ENCODE measurements around the gene SLF2. TPM values are rescaled to one million over a fixed set of nuclear protein-coding genes. Genes with fewer than 3 reads are reported as not detected.

SLF2 gene
- total and polyA plus RNA-seq, 2 of the 13 experiments (the other 11 are each of a cell fraction or from before 2014, with no cell fraction given), result 12.2 to 48.1 TPM

DNA sequence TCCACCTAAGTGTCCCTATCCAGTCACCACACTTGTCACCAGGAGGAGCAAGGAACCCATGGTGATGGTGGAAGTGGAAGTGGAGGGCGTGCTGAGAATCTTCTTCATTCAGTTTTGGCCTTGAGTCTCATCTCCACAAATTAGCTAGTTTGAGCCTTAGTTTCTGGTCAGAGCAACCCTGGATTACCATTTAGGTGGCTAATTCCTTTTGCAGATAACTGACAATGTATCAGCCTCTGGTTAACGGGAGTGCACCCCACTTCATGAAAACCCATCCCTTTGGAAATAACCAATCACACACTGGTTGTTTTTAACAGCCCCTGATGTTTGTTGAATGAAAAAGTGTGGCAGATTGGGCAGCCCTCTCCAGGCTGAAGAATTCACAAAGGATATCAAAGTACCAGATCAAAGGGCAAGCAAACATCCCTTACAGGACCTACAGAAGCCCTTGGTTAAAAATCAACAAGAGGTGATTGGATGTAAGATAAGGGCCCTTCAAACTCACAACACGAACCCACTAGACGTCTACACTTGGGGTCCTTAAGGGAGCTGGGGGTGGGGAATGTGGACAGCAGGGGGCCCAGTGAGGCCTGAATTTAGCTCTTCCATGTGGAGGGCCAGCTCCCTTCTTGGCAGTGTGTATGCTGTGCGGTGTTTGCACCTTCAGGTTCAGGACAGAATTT lies 37.1 kb upstream of the SLF2 start:
- Histone ChIP-seq H3K4me3 (replicated peaks in 1 of 3; ENCODE audit: insufficient read depth in 1 of 3, low read depth in 2 of 3, low read length in 3 of 3) (peak overlapping the region; percentile 13 to 59 (median 48); a peak in 4 of 6 replicates), H3K36me3 (replicated peaks in 1 of 2; ENCODE audit: control insufficient read depth in 1 of 2, insufficient read depth in 2 of 2, low read length in 2 of 2) (no peaks in the 10 kb centered on the region), H3K9ac (ENCODE audit: insufficient read depth, low read depth, low read length) (no peak overlapping the region; the same call in 1 of the 2 replicates), H3K4me1 (ENCODE audit: insufficient read depth, low read length) (peaks cover 83% of the 10 kb centered on the region), H3K27me3 (ENCODE audit: control insufficient read depth in 1 of 2, insufficient read depth in 2 of 2, low read length in 2 of 2) (peaks cover 2 to 4% of the 10 kb centered on the region in 2 experiments; a peak in 1 of 5 replicates), H3K4me2 (ENCODE audit: low read depth, low read length) (peak overlapping the region; percentile 67), H4K20me1 (ENCODE audit: insufficient read depth, low read length) (no peaks in the 10 kb centered on the region), H3K27ac (ENCODE audit: extremely low read length, insufficient read depth, low read length) (peak overlapping the region; percentile 49), H3K79me2 (ENCODE audit: insufficient read depth, low read length) (no peaks in the 10 kb centered on the region), H3K9me3 (ENCODE audit: low read length) (no peaks in the 10 kb centered on the region), H2AFZ (ENCODE audit: low read length) (no peak overlapping the region)
- FAIRE-seq (peak; percentile 93), ATAC-seq (peak; percentile 39), DNase-seq (ENCODE audit: low spot score) (peak; percentile 89)
- in situ Hi-C loops (cut with HindIII; ENCODE audit: extremely low pct_ligation_motif_present, low pct_unique_long_range_greater_than_20kb), result loop anchor here (5.0 to 25.0 kb wide), 3 partner anchors 203 to 538 kb away; partner anchors contain the start of genes PKD2L1 and SCD
- ChIA-PET CTCF (ENCODE audit: low intra/inter-chr PET ratio, low total read pairs) (interaction anchor here (0.8 kb wide), 1 partner anchor 313 kb away, joined by 3 read pairs; no protein-coding TSS in a partner anchor), POLR2A (interaction anchor here (0.9 to 1.5 kb wide), 3 partner anchors 123 to 341 kb away, joined by 3 to 4 read pairs (median 3); partner anchors contain the start of gene HIF1AN)
- 14% methylated on average over 5 of the region's 5 CpGs for WGBS (ENCODE audit: low lambda C conversion rate)
- intact Hi-C loops (cut with micrococcal nuclease; ENCODE audit: unreplicated experiment), result loop anchor here (5.0 kb wide), 3 partner anchors 48 to 137 kb away; no protein-coding TSS in a partner anchor
- BruUV-seq (replicated peaks), result no TSS peak
- TF ChIP-seq BCL6 (CRISPR knock-in tag; IDR thresholded peaks at IDR 0.05), result peak; percentile 29; the same call in 1 of the 2 replicates
- no peak for TF ChIP-seq SIN3A (IDR thresholded peaks at IDR 0.05; ENCODE audit: borderline replicate concordance, low read depth, low read length)
- no peak for TF ChIP-seq GTF3A (CRISPR knock-in tag; conservative IDR thresholded peaks at IDR 0.05)
- no peak for TF ChIP-seq CENPX (CRISPR knock-in tag; IDR thresholded peaks at IDR 0.05)
- peak; percentile 100 for TF ChIP-seq ZNF3 (CRISPR knock-in tag; IDR thresholded peaks at IDR 0.05)
- TF ChIP-seq ZNF878 (CRISPR knock-in tag; IDR thresholded peaks at IDR 0.05), result peak; percentile 85
- TF ChIP-seq SP4 (CRISPR knock-in tag; IDR thresholded peaks at IDR 0.05), result peak; percentile 48; the same call in 1 of the 2 replicates
- TF ChIP-seq, protein P1, sequence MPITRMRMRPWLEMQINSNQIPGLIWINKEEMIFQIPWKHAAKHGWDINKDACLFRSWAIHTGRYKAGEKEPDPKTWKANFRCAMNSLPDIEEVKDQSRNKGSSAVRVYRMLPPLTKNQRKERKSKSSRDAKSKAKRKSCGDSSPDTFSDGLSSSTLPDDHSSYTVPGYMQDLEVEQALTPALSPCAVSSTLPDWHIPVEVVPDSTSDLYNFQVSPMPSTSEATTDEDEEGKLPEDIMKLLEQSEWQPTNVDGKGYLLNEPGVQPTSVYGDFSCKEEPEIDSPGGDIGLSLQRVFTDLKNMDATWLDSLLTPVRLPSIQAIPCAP (CRISPR knock-in tag; IDR thresholded peaks at IDR 0.05; ENCODE audit: low read depth), result no peak
- peak; percentile 6 for TF ChIP-seq TEAD3 (CRISPR knock-in tag; optimal IDR thresholded peaks at IDR 0.05; ENCODE audit: borderline replicate concordance)
- peak; percentile 93 for TF ChIP-seq HNF4A (CRISPR knock-in tag; IDR thresholded peaks at IDR 0.05)
- 0 out of 2 replicates have a peak, but pooled peaks have one; percentile 74 for TF ChIP-seq ZNF136 (CRISPR knock-in tag; IDR thresholded peaks at IDR 0.05; ENCODE audit: low read depth)
- TF ChIP-seq ZNF343 (CRISPR knock-in tag; IDR thresholded peaks at IDR 0.05), result no peak
- TF ChIP-seq, protein P2, sequence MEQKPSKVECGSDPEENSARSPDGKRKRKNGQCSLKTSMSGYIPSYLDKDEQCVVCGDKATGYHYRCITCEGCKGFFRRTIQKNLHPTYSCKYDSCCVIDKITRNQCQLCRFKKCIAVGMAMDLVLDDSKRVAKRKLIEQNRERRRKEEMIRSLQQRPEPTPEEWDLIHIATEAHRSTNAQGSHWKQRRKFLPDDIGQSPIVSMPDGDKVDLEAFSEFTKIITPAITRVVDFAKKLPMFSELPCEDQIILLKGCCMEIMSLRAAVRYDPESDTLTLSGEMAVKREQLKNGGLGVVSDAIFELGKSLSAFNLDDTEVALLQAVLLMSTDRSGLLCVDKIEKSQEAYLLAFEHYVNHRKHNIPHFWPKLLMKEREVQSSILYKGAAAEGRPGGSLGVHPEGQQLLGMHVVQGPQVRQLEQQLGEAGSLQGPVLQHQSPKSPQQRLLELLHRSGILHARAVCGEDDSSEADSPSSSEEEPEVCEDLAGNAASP (CRISPR knock-in tag; IDR thresholded peaks at IDR 0.05; ENCODE audit: borderline replicate concordance), result peak; percentile 66; the same call in 1 of the 2 replicates
- TF ChIP-seq HMG20A (CRISPR knock-in tag; IDR thresholded peaks at IDR 0.05; ENCODE audit: borderline replicate concordance), result peak; percentile 81; the same call in 1 of the 2 replicates
- TF ChIP-seq SOX13 (IDR thresholded peaks at IDR 0.05), result no peak
- peak in 1 of 2 experiments; percentile 80; a peak in 2 of 4 replicates for TF ChIP-seq SOX13 (CRISPR knock-in tag; conservative IDR thresholded peaks at IDR 0.05 in 1 of 2, IDR thresholded peaks at IDR 0.05 in 1 of 2)
- TF ChIP-seq PPARG (CRISPR knock-in tag; conservative IDR thresholded peaks at IDR 0.05), result peak; percentile 80
- no peak for TF ChIP-seq RARG (CRISPR knock-in tag; IDR thresholded peaks at IDR 0.05; ENCODE audit: low read depth)
- TF ChIP-seq ZNF264 (CRISPR knock-in tag; IDR thresholded peaks at IDR 0.05), result peak; percentile 66; the same call in 1 of the 2 replicates
- 0 out of 2 replicates have a peak, but pooled peaks have one; percentile 25 for TF ChIP-seq CREB1 (IDR thresholded peaks at IDR 0.05)
- TF ChIP-seq CREB1 (CRISPR knock-in tag; IDR thresholded peaks at IDR 0.05), result no peak; the same call in 1 of the 2 replicates
- TF ChIP-seq RBM39 (IDR thresholded peaks at IDR 0.05; ENCODE audit: low read depth, low read length, poor library complexity, severe bottlenecking), result no peak
- TF ChIP-seq TARDBP (CRISPR knock-in tag; IDR thresholded peaks at IDR 0.05), result no peak; the same call in none of the 2 replicates
- TF ChIP-seq FOSL2 (CRISPR knock-in tag; IDR thresholded peaks at IDR 0.05), result peak; percentile 35; the same call in 1 of the 2 replicates

Data from HepG2 (cell line).